NCI-H1694 (cell line): ENCODE results near the gene NCOA5.
A peak's percentile ranks its signal among the peaks of the same experiment; 100 is the strongest.

Experiments used
- DNase-seq: peaks from one replicate; lab custom pipeline; 2025; lab: John Stamatoyannopoulos, UW

Gene NCOA5

GRCh38 chr20:46013829-46014516 lies 75.8 kb downstream of the NCOA5 start:
- DNase-seq, result peak; percentile 40

DNA sequence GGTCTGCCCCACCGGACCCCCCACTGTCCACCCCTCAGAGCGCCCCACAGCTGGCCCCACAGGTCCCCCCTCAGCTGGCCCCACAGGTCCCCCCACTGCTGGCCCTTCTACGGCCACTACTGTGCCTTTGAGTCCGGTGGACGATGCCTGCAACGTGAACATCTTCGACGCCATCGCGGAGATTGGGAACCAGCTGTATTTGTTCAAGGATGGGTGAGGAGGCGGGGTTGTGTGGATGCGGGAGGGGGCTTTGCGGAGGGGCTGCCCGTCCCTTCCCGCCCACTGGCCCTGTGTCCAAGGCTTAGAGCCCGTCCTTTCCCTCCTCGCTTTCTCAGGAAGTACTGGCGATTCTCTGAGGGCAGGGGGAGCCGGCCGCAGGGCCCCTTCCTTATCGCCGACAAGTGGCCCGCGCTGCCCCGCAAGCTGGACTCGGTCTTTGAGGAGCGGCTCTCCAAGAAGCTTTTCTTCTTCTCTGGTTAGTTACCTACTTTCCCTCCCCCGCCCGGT lies 76.4 kb downstream of the NCOA5 start:
- no peak for DNase-seq

- no peak for DNase-seq
Measured at GRCh38 chr20:46012921-46013320, 76.8 kb downstream of the NCOA5 start.

- no peak for DNase-seq
Measured at GRCh38 chr20:46011631-46012482, 77.9 kb downstream of the NCOA5 start.
